UCSD-AML1 (cell line): ENCODE data around the gene KIF26A.

ENCODE experiments used
- DNase-seq: peaks from one replicate; lab custom pipeline; 2025; ENCODE audit not compliant: unreplicated experiment; lab: John Stamatoyannopoulos, UW

The KIF26A gene

DNA sequence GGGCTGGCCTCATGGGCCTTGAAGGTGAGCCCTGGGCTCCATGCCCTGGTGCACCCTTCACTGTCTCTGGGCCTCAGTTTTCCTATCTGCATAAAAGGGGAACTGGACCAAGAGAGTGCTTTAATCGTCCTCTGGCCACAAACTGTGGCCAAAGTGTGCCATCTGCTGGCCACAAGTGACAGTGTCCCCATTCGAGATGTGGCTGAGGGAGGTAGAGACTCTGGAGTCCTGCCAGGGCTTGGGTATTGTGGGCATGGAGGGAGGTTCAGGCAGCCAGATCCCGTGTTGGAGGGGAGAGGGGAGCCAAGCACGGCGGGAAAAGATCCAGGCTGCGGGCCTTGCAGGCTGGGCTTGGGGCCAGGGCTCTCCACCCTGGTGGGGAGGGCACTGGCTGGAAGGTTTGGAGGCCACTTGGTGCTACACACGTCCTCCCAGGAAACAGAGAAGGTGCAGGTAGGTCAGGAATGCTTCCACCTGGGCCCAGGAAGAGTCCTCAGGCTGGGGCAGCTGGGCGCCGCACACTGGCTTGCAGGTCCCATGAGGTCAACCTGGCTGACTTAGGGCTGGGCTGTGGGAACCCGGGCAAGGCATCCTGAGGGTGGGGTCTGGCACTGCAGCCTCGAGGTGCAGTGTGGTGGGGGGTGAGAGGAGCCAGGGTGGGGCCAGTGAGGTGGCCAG lies 7.3 kb upstream of the KIF26A start:
- peak; percentile 62 for DNase-seq

DNA sequence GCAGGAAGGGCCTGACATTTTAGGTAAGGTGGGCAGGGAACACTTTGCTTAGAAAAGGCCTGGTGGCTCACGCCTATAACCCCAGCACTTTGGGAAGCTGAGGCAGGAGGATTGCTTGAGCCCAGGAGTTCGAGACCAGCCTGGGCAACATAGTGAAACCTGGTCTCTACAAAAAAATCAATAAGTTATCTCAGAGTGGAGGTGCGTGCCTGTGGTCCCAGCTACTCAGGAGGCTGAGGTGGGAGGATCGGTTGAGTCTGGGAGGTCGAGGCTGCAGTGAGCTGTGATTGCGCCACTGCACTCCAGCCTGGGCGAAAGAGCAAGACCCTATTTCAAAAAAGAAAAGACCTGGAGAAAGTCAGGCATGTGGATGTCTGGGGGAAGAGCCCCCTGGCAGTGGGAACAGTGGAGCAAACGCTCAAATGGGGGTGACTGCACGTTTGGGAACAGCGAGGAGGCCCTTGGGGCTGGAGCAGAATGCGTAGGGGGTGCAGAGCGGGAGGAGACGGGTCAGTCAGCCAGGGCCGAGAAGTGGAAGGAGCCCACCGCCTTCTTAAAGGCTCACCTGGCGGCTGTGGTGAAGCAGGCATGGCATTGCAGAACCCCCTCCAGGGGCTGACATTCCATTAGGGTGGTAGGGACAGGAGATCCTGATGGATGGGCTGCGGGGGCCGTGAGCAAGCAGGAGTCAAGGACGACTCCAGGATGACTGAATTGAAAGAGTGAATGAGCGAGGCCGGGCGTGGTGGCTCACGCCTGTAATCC lies 6.2 kb upstream of the KIF26A start:
- DNase-seq = no peak

- no peak for DNase-seq
Observed at GRCh38 chr14:104132981-104133380, 5.4 kb upstream of the KIF26A start.

GRCh38 chr14:104133496-104133895 lies 4.9 kb upstream of the KIF26A start:
- no peak for DNase-seq

DNA sequence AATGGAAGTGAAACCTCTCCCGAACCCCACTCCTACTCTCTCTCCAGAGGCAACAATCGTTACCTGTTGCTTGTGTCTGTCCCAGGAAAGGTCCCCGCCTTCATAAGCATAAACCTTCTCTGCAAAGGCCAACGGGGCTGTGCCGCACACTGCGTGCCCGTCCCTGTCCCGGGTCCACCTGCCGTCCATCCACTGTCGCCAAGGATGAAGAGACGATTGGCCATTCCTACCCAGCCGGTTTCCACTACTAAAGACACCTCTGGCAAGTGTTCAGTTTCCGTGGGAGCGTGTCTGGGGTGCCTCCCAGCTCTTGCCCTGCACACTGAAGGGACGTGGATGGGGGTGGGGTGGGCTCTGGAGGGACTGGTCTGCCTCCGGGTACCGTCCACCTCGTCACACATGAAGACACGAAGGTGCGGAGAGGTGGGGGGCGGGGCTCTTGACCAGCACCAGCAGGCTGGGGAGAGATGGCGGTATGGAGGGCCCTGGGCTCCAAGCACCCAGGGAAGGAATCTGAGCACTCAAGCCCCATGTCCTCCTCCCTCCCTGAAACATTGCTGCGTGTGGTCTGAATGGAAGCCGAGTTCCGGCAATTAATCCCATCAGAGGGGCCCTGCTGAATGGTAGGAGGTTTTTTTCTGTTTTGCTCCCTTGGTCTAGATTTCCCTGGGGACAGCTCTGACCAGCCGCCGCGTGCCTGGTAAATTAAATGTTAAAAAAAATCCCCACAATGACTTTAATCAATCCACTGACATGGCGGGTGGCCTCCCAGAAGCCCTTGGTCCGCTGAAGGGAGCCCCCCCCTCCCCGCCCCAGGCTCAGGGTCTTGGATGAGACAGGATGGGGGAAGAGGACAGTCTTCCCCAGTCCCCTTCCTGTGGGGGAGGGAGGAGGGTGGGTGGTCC lies 4.1 kb upstream of the KIF26A start:
- DNase-seq = no peak

DNA sequence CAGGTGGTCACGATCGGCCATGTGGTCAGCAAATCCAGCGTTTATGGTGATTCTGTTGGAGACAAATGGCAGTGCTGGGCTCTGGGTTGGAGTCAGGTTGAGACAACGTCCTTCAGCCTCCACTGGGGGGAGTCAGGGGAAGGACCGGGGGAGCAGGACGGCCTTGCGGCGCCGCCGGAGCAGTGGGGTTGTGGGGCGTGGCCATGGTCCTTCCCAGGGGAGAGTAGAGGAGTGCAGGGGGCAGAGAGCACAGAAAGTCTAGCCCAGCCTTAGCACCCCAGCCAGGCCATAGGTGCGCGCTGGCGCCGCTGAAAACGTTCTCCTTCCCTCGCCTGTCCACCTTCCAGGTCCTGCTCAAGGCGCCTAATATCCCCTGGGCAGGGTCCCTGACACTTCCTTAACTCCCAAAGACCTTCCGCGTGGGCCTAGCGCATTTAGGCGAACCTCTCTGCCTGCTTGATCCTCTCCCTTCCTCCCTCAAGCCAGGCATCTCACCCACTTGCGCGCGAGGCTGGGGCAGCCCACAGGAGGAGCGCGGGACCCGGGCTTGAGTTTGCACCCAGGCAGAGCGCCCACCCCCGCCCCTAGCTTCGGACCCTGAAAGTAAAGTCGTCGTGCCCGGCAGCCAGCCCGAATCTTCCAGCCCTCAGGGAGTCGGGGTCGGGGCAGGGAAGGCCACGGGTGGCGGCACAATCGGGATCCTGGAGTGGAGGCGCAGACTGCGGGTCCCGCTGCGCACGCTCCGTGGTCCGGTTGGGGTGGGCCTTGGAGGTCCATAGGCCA lies 3.1 kb upstream of the KIF26A start:
- DNase-seq = peak; percentile 23

DNA sequence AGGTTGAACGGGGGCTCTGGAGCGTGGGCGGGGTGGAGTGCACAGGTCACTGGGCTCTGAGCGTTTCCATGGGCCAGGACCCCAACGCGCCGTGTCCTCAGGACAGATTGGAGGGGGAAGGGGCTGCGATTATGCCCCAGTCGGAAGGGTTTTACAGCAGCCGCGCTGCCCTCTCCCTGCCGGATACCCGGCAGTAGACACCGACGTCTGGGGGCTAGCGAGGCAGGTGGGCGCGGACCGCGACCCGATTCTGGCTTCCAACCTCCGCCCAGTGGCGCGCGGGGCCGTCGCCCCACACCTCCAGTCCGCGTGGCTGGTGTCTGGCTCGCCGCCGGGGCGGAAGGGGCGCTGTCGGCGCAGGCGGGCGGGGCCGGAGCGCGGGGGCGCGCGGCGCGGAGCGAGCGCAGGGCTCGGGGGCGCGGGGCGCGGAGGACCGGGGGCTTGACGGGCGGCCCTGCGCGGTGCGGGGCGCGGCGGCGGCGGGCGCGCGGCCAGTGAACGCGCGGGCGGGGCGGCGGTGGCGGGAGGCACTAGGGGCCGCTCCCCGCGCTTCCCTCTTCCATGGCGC lies 2.4 kb upstream of the KIF26A start:
- no peak for DNase-seq

GRCh38 chr14:104136472-104137296 lies 1.7 kb upstream of the KIF26A start:
- no peak for DNase-seq

- peak; percentile 74 for DNase-seq
Observed at GRCh38 chr14:104137297-104138097, 890 bp upstream of the KIF26A start.

- no peak for DNase-seq
Observed at GRCh38 chr14:104138718-104139459, 502 bp downstream of the KIF26A start.

- DNase-seq = no peak
Observed at GRCh38 chr14:104139460-104140212, 1.2 kb downstream of the KIF26A start.

- no peak for DNase-seq
Observed at GRCh38 chr14:104140213-104140462, 1.8 kb downstream of the KIF26A start.

DNA sequence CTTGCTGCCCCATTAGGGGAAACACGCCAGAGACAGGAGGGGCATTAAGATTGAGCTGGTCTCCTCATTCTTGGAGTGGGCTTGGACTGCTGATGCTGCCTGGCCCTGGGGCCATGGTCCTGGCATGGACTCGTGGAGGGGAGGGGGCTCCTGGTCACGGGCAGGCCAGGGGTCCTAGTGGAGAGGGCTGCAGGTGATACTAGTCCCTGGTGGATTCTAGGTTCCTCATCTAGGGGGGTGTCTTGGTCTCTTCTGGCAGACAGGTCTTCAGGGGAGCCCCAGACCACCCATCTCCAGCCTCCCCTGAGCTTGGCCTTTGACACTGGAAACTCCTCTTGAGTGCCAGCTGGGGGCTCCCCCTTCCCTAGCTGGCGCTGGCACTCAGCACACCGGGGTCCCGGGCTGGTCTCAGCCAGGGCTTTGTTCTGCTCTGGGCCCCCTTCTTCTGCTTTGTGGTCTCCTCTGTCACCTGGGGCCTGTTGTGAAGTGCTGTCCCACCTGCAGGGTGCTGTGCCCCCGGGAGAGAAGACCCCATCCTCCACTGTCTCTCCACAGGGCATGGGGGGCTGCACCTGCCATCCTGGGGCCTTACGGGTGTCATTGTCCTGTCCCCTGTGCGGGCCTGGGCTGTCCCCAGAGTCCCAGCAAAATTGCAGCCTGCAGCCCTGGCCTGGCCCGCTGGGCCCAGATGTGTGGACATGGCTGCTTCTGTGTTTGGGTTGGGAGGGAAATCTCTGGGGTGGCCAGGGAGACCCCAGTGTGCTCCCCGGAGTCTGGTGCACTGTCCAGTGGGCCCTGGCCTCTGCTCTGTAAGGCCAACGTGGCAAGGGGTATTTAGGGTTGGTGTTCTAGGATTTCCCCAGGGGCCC lies 2.3 kb downstream of the KIF26A start:
- no peak for DNase-seq

- DNase-seq = no peak
Observed at GRCh38 chr14:104141621-104142091, 3.3 kb downstream of the KIF26A start.

- no peak for DNase-seq
Observed at GRCh38 chr14:104142136-104142945, 4.0 kb downstream of the KIF26A start.

DNA sequence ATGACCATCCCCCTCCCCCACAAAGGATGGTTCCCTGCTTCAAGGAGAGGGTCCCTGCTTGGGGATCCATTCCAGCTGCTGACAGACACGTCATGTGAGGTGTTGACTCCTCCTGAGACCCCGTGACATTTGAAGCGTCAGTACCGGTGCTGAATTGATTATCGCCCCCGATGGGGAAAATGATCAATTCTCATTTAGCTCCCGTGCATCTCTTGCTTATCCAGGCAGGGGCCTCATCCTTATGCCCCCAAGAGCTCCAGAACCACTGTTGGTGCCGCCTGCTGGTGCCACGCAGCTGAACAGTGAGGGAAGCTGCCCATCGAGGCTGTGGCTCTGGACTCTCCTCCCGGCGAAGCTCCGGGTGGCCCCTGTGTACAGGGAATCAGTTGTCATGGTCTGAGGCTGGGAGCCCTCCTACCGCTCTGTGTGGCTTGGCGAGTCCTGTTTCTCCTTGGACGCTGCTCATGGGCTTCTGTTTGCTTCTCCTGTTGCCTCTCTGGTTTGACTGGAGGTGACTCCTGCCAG lies 4.6 kb downstream of the KIF26A start:
- DNase-seq = no peak
